A549 (cell line): ENCODE results near the gene HSD3B7. TPM values are rescaled to one million over a fixed set of nuclear protein-coding genes. Genes with fewer than 3 reads are reported as not detected.

Experiments used
- ATAC-seq, 2 experiments: fragments of 200-7000 bp in 1 of 2; fragments of >200 bp in 1 of 2; cut with Nextera tagmentation in 1 of 2; cut with Tn5 transposase in 1 of 2; 3 replicates each; pipeline versions ENCODE4 v1.8.0 to v1.9.1; 2018 to 2020; ENCODE audit warnings: mild to moderate bottlenecking in 1 of 2, moderate library complexity in 1 of 2
- CTCF ChIA-PET: fragments of 300-600 bp; sonication (Branson Sonifier 250); formaldehyde crosslinking; extraction: SDS; loops from one replicate; lab custom pipeline; 2021; ENCODE audit warnings: antibody characterized with exemption, inconsistent platforms; lab: Yijun Ruan, JAX
- POLR2A ChIA-PET: fragments of 350-600 bp; formaldehyde crosslinking; extraction: SDS; loops from one replicate; lab custom pipeline; 2021; ENCODE audit warnings: antibody characterized with exemption, inconsistent platforms; lab: Yijun Ruan, JAX
- DNase-seq, 2 experiments: peaks; one replicate each; pipeline versions ENCODE4 v3.0.0 to v3.0.0-alpha.2; 2011 to 2016; ENCODE audit warnings: low read depth in 1 of 2, low spot score in 1 of 2
- FAIRE-seq: peaks from 2 replicates; lab custom pipeline; 2011; peaks lifted over from hg19 to GRCh38; lab: Jason Lieb, UNC
- H3K27ac ChIP-seq, 2 experiments: fragments of >200 bp; sonication (Bioruptor Twin); formaldehyde crosslinking; 3 replicates each; pipeline ENCODE4 v1.5.1; 2016 to 2017
- H3K4me1 ChIP-seq: fragments of >200 bp; sonication (Bioruptor Twin); formaldehyde crosslinking; 3 replicates; pipeline ENCODE4 v1.6.1; 2016
- H3K4me2 ChIP-seq: fragments of >200 bp; sonication (Bioruptor Twin); formaldehyde crosslinking; 3 replicates; pipeline ENCODE4 v1.6.1; 2016
- H3K4me3 ChIP-seq: fragments of >200 bp; sonication (Bioruptor Twin); formaldehyde crosslinking; 3 replicates; pipeline ENCODE4 v1.5.1; 2016
- H3K9me3 ChIP-seq: fragments of >200 bp; sonication (Bioruptor Twin); formaldehyde crosslinking; 3 replicates; pipeline ENCODE4 v1.6.1; 2016
- BHLHE40 ChIP-seq: IDR thresholded peaks from 2 replicates; pipeline ENCODE4 v1.6.1; 2012; ENCODE audit warnings: low read depth, low read length, inconsistent platforms
- CEBPB ChIP-seq, 2 experiments: fragments of >200 bp in 1 of 2; sonication (Bioruptor Twin) in 1 of 2; formaldehyde crosslinking in 1 of 2; IDR thresholded peaks; 2 replicates each; pipeline ENCODE4 v1.6.1; 2012 to 2016
- EHMT2 ChIP-seq: fragments of 200-600 bp; sonication (generic); IDR thresholded peaks from 2 replicates; pipeline ENCODE4 v1.6.1; 2016; ENCODE audit warnings: antibody characterized with exemption, low read depth, mild to moderate bottlenecking, moderate library complexity
- HOXB5 ChIP-seq: fragments of 250-450 bp; sonication (Bioruptor Pico); IDR thresholded peaks from 2 replicates; pipeline ENCODE4 v1.5.0; 2020; ENCODE audit warnings: mild to moderate bottlenecking, moderate library complexity
- JUN ChIP-seq, 2 experiments: fragments of >200 bp; sonication (Bioruptor Twin); formaldehyde crosslinking; IDR thresholded peaks; 2 replicates in 1 of 2; 3 replicates in 1 of 2; pipeline ENCODE4 v1.6.1; 2016 to 2017
- KDM1A ChIP-seq: fragments of 200-600 bp; sonication (generic); IDR thresholded peaks from 2 replicates; pipeline ENCODE4 v1.6.1; 2016; ENCODE audit warnings: low read depth, mild to moderate bottlenecking
- MAFK ChIP-seq: fragments of 450-650 bp; IDR thresholded peaks from 2 replicates; pipeline ENCODE4 v1.6.1; 2014; ENCODE audit not compliant: partially characterized antibody
- MYC ChIP-seq: IDR thresholded peaks from 2 replicates; pipeline ENCODE4 v1.6.1; 2012; ENCODE audit warnings: mild to moderate bottlenecking, inconsistent platforms, low read length, improper control_type of control experiment, borderline replicate concordance
- NFE2L2 ChIP-seq: fragments of 150-350 bp; conservative IDR thresholded peaks from 2 replicates; pipeline ENCODE4 v1.6.1; 2014; ENCODE audit warnings: low read length
- POLR2A ChIP-seq: IDR thresholded peaks from 2 replicates; pipeline ENCODE4 v1.6.1; 2012; ENCODE audit warnings: mild to moderate bottlenecking, low read length
- POLR2AphosphoS2 ChIP-seq: conservative IDR thresholded peaks from 2 replicates; pipeline ENCODE4 v1.6.1; 2012; ENCODE audit warnings: low read length, improper control_type of control experiment, inconsistent platforms
- RAD21 ChIP-seq, 2 experiments: fragments of >200 bp in 1 of 2; sonication (Bioruptor Twin) in 1 of 2; formaldehyde crosslinking in 1 of 2; IDR thresholded peaks in 1 of 2; conservative IDR thresholded peaks in 1 of 2; 2 replicates in 1 of 2; 3 replicates in 1 of 2; pipeline ENCODE4 v1.6.1; 2012 to 2018; ENCODE audit warnings: inconsistent platforms in 1 of 2
- RCOR1 ChIP-seq: fragments of 150-350 bp; IDR thresholded peaks from 2 replicates; pipeline ENCODE4 v1.6.1; 2014; ENCODE audit warnings: antibody characterized with exemption, low read length, low read depth
- SMC3 ChIP-seq: fragments of >200 bp; sonication (Bioruptor Twin); formaldehyde crosslinking; IDR thresholded peaks from 3 replicates; pipeline ENCODE4 v1.6.1; 2018; ENCODE audit warnings: inconsistent platforms
- WGBS: methylation state at CpG from one replicate; pipeline ENCODE4 v1.1.6; 2017; ENCODE audit errors: missing lambda C conversion rate; 5-methylcytosine and 5-hydroxymethylcytosine counted together
- polyA plus RNA-seq, 4 experiments: library from polyadenylated mRNA; depleted of rRNA in 3 of 4; stranded (reverse); fragments of >200 nt; fragmentation: RNase III in 1 of 4; extraction: RNeasy Plus Mini Kit Qiagen cat#74134 plus additional on column Dnase treatment in 1 of 4; gene quantifications; 2 replicates in 3 of 4; 3 replicates in 1 of 4; pipeline ENCODE4 v1.2.3, GENCODE V29; 2011 to 2017
- TF ChIP-seq, protein P1 (sequence below): IDR thresholded peaks from 2 replicates; pipeline ENCODE4 v1.6.1; 2012
- TF ChIP-seq, protein P2 (sequence below): fragments of >200 bp; sonication (Bioruptor Twin); formaldehyde crosslinking; IDR thresholded peaks from 2 replicates; pipeline ENCODE4 v1.6.1; 2016
- TF ChIP-seq, protein P3 (sequence below): IDR thresholded peaks from 2 replicates; pipeline ENCODE4 v1.6.1; 2012; ENCODE audit warnings: low read depth, borderline replicate concordance
- TF ChIP-seq, protein P4 (sequence below): IDR thresholded peaks from 2 replicates; pipeline ENCODE4 v1.6.1; 2012
- TF ChIP-seq, protein P5 (sequence below): fragments of 450-650 bp; IDR thresholded peaks from 2 replicates; pipeline ENCODE4 v1.6.1; 2014; ENCODE audit warnings: antibody characterized with exemption
- TF ChIP-seq, protein P6 (sequence below): fragments of >200 bp; sonication (Bioruptor Twin); formaldehyde crosslinking; IDR thresholded peaks from 3 replicates; pipeline ENCODE4 v1.5.1; 2016
- TF ChIP-seq, protein P7 (sequence below): fragments of 200-600 bp; sonication (generic); IDR thresholded peaks from 2 replicates; pipeline ENCODE4 v1.6.1; 2016; ENCODE audit warnings: antibody characterized with exemption, mild to moderate bottlenecking, moderate library complexity

Gene HSD3B7
- polyA plus RNA-seq, 2 of the 4 experiments (the other 2 are of a cell fraction), result 10.5 to 19.7 TPM

DNA sequence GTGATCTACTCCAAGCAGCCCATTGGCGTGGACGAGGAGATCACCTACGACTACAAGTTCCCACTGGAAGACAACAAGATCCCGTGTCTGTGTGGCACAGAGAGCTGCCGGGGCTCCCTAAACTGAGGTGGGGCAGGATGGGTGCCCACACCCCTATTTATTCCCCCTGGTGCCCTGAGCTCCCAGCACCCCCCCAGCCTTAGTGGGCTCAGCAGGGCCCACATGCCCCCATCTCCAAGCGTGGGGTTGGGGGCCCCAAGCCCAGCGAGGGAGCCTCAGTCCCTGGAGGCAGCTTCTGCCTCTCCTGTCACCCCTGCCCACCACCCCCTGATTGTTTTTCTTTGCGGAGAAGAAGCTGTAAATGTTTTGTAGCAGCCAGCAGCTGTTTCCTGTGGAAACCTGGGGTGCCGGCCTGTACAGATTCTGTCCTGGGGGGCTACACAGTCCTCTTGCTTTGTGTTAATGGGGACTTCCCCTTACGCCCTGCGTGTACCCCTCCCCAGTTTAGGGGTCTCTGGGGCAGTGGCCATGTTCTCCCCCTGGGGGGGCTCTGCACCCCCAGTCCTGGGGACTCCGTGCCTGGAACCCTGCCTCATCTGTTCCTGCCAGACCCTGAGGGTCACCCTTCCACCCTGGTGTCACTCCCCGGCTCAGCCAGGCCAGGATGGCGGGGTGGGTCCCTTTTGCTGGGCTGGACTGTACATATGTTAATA lies 953 bp upstream of the HSD3B7 start:
- Histone ChIP-seq H3K4me2 (no peak overlapping the region), H3K4me1 (peaks cover 13% of the 10 kb centered on the region)
- no peak for DNase-seq
- FAIRE-seq, result no peak
- CTCF ChIA-PET, result interaction anchor here (0.6 to 7.8 kb wide), 68 partner anchors 9 to 885 kb away, joined by 3 to 97 read pairs (median 6); partner anchors contain the start of genes PRSS53, PYCARD, SETD1A and STX4
- TF ChIP-seq JUN (IDR thresholded peaks at IDR 0.05), result no peak
- TF ChIP-seq, protein P1, sequence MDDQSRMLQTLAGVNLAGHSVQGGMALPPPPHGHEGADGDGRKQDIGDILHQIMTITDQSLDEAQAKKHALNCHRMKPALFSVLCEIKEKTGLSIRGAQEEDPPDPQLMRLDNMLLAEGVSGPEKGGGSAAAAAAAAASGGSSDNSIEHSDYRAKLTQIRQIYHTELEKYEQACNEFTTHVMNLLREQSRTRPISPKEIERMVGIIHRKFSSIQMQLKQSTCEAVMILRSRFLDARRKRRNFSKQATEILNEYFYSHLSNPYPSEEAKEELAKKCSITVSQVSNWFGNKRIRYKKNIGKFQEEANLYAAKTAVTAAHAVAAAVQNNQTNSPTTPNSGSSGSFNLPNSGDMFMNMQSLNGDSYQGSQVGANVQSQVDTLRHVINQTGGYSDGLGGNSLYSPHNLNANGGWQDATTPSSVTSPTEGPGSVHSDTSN, result no peak
- TF ChIP-seq, protein P2, sequence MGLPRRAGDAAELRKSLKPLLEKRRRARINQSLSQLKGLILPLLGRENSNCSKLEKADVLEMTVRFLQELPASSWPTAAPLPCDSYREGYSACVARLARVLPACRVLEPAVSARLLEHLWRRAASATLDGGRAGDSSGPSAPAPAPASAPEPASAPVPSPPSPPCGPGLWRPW, result no peak
- TF ChIP-seq, protein P3, sequence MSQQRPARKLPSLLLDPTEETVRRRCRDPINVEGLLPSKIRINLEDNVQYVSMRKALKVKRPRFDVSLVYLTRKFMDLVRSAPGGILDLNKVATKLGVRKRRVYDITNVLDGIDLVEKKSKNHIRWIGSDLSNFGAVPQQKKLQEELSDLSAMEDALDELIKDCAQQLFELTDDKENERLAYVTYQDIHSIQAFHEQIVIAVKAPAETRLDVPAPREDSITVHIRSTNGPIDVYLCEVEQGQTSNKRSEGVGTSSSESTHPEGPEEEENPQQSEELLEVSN, result no peak
- no peak for TF ChIP-seq KDM1A
- TF ChIP-seq MYC, result no peak
- TF ChIP-seq, all 56 proteins: peak for 0
- Histone ChIP-seq H3K4me3 (no peak overlapping the region), H3K27ac (no peak overlapping the region), H3K9me3 (no peaks in the 10 kb centered on the region)
- 93% methylated on average over 12 of the region's 14 CpGs for WGBS
- peak in 1 of 2 experiments; percentile 2; a peak in 3 of 6 replicates for ATAC-seq
- POLR2A ChIA-PET, result interaction anchor here (0.7 to 2.0 kb wide), 4 partner anchors 15 to 159 kb away, joined by 3 to 11 read pairs (median 5); no protein-coding TSS in a partner anchor

DNA sequence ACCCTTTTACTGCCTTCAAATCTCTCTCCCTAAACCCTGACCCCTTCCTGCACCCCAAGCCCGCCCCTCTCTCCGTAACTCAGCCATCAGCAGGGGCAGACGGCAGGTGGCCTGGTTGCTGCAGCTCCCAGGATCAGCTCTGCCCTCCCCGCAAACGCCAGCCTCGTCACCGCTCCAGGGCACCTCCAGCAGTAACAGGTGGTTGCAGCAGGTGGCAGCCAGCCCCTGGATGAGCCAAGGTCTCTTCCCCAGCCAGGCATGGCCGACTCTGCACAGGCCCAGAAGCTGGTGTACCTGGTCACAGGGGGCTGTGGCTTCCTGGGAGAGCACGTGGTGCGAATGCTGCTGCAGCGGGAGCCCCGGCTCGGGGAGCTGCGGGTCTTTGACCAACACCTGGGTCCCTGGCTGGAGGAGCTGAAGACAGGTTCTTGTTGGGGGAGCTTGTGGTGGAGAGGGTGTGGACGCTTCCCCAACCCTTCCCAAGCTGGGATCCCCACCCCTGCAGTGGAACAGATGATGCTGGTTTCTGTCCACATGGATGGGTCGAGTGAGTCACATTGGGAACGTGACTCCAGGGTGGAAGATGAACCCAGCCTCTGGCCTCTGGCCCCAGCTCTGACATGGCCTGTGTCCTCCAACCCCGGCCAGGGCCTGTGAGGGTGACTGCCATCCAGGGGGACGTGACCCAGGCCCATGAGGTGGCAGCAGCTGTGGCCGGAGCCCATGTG lies 558 bp downstream of the HSD3B7 start:
- peak; percentile 61 to 63 for ATAC-seq
- CTCF ChIA-PET, result interaction anchor here (0.6 to 7.8 kb wide), 61 partner anchors 8 to 883 kb away, joined by 3 to 97 read pairs (median 6); partner anchors contain the start of genes PRSS53, STX4, VKORC1 and ZNF646
- no peak for FAIRE-seq
- Histone ChIP-seq H3K4me2 (peak overlapping the region; percentile 89), H3K4me1 (peaks cover 13% of the 10 kb centered on the region), H3K27ac (peak overlapping the region; percentile 84 to 88), H3K9me3 (no peaks in the 10 kb centered on the region), H3K4me3 (peak overlapping the region; percentile 46)
- POLR2A ChIA-PET, result interaction anchor here (0.5 to 2.0 kb wide), 8 partner anchors 12 to 464 kb away, joined by 3 to 11 read pairs (median 4); partner anchors contain the start of genes ZNF646 and ZNF668
- DNase-seq, result peak; percentile 55 to 65
- 82% methylated on average over 10 of the region's 20 CpGs for WGBS
- TF ChIP-seq HOXB5 (CRISPR knock-in tag), result no peak
- no peak for TF ChIP-seq RCOR1
- no peak for TF ChIP-seq POLR2A
- 0 out of 5 replicates have a peak, but pooled peaks of 1 of the 2 experiments have one; percentile 10 for TF ChIP-seq JUN (IDR thresholded peaks at IDR 0.05)
- TF ChIP-seq EHMT2, result no peak
- no peak for TF ChIP-seq NFE2L2
- TF ChIP-seq POLR2AphosphoS2, result no peak
- TF ChIP-seq MAFK, result no peak
- TF ChIP-seq, protein P4, sequence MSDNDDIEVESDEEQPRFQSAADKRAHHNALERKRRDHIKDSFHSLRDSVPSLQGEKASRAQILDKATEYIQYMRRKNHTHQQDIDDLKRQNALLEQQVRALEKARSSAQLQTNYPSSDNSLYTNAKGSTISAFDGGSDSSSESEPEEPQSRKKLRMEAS, result peak; percentile 1; the same call in 1 of the 2 replicates
- peak in 1 of 2 experiments; percentile 58; a peak in 3 of 5 replicates for TF ChIP-seq RAD21 (conservative IDR thresholded peaks at IDR 0.05 in 1 of 2, IDR thresholded peaks at IDR 0.05 in 1 of 2)
- TF ChIP-seq, protein P5, sequence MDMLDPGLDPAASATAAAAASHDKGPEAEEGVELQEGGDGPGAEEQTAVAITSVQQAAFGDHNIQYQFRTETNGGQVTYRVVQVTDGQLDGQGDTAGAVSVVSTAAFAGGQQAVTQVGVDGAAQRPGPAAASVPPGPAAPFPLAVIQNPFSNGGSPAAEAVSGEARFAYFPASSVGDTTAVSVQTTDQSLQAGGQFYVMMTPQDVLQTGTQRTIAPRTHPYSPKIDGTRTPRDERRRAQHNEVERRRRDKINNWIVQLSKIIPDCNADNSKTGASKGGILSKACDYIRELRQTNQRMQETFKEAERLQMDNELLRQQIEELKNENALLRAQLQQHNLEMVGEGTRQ, result no peak
- no peak for TF ChIP-seq CEBPB (IDR thresholded peaks at IDR 0.05)
- TF ChIP-seq SMC3, result no peak
- no peak for TF ChIP-seq BHLHE40
- TF ChIP-seq, protein P6, sequence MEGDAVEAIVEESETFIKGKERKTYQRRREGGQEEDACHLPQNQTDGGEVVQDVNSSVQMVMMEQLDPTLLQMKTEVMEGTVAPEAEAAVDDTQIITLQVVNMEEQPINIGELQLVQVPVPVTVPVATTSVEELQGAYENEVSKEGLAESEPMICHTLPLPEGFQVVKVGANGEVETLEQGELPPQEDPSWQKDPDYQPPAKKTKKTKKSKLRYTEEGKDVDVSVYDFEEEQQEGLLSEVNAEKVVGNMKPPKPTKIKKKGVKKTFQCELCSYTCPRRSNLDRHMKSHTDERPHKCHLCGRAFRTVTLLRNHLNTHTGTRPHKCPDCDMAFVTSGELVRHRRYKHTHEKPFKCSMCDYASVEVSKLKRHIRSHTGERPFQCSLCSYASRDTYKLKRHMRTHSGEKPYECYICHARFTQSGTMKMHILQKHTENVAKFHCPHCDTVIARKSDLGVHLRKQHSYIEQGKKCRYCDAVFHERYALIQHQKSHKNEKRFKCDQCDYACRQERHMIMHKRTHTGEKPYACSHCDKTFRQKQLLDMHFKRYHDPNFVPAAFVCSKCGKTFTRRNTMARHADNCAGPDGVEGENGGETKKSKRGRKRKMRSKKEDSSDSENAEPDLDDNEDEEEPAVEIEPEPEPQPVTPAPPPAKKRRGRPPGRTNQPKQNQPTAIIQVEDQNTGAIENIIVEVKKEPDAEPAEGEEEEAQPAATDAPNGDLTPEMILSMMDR, result no peak
- TF ChIP-seq, protein P7, sequence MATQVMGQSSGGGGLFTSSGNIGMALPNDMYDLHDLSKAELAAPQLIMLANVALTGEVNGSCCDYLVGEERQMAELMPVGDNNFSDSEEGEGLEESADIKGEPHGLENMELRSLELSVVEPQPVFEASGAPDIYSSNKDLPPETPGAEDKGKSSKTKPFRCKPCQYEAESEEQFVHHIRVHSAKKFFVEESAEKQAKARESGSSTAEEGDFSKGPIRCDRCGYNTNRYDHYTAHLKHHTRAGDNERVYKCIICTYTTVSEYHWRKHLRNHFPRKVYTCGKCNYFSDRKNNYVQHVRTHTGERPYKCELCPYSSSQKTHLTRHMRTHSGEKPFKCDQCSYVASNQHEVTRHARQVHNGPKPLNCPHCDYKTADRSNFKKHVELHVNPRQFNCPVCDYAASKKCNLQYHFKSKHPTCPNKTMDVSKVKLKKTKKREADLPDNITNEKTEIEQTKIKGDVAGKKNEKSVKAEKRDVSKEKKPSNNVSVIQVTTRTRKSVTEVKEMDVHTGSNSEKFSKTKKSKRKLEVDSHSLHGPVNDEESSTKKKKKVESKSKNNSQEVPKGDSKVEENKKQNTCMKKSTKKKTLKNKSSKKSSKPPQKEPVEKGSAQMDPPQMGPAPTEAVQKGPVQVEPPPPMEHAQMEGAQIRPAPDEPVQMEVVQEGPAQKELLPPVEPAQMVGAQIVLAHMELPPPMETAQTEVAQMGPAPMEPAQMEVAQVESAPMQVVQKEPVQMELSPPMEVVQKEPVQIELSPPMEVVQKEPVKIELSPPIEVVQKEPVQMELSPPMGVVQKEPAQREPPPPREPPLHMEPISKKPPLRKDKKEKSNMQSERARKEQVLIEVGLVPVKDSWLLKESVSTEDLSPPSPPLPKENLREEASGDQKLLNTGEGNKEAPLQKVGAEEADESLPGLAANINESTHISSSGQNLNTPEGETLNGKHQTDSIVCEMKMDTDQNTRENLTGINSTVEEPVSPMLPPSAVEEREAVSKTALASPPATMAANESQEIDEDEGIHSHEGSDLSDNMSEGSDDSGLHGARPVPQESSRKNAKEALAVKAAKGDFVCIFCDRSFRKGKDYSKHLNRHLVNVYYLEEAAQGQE, result no peak
